ENCODE results near the gene GPSM3.

The GPSM3 gene

GRCh38 chr6:32198345-32198696 lies 5.9 kb upstream of the GPSM3 start:
- Histone ChIP-seq H3K4me2 (ENCODE audit: low read length, poor library complexity, severe bottlenecking) (no peak overlapping the region), H4K91ac (ENCODE audit: low read length) (no peak overlapping the region), H3K36me3 (ENCODE audit: control insufficient read depth in 1 of 2, insufficient read depth in 2 of 2, low read depth in 1 of 2, low read length in 2 of 2) (no peaks in the 10 kb centered on the region), H3K27ac (ENCODE audit: low read length, poor library complexity, severe bottlenecking) (no peak overlapping the region), H2BK120ac (ENCODE audit: low read depth, low read length) (no peak overlapping the region), H2BK12ac (ENCODE audit: low read length in 2 of 2) (no peak overlapping the region), H4K8ac (ENCODE audit: low read length) (no peak overlapping the region), H2AFZ (ENCODE audit: low read depth, low read length) (no peak overlapping the region), H3K79me1 (replicated peaks; ENCODE audit: low read length, poor library complexity, severe bottlenecking) (no peaks in the 10 kb centered on the region), H3K4me3 (ENCODE audit: insufficient read depth in 1 of 2, low read depth in 1 of 2, low read length in 2 of 2) (no peak overlapping the region), H3K18ac (ENCODE audit: low read depth in 1 of 2, low read length in 2 of 2) (no peak overlapping the region), H3K23ac (ENCODE audit: low read length in 2 of 2) (no peak overlapping the region), H2BK15ac (ENCODE audit: low read depth, poor library complexity, severe bottlenecking) (no peak overlapping the region), H3K4ac (ENCODE audit: low read depth in 1 of 2, low read length in 2 of 2) (no peak overlapping the region), H2BK5ac (ENCODE audit: low read depth, low read length, poor library complexity, severe bottlenecking) (no peak overlapping the region), H3K14ac (ENCODE audit: low read length in 2 of 2) (no peak overlapping the region), H2AK5ac (ENCODE audit: low read length, severe bottlenecking) (no peak overlapping the region), H3K9me3 (ENCODE audit: control insufficient read depth, low read length) (no peaks in the 10 kb centered on the region), H3K4me1 (ENCODE audit: control insufficient read depth, insufficient read depth, low read depth, low read length) (peaks cover 12% of the 10 kb centered on the region), H3K27me3 (ENCODE audit: control insufficient read depth in 1 of 2, insufficient read depth in 1 of 2, low read length in 2 of 2) (peaks cover 8 to 21% of the 10 kb centered on the region in 2 experiments), H3K9ac (ENCODE audit: low read length) (no peak overlapping the region)
- no peak for DNase-seq
- 94% methylated on average over 2 of the region's 3 CpGs for WGBS

- H2BK12ac ChIP-seq (ENCODE audit: low read length in 2 of 2): peak overlapping the region in 1 of 2 experiments; percentile 18
- peak; percentile 50 for DNase-seq
- no peak overlapping the region for H3K14ac ChIP-seq (ENCODE audit: low read length in 2 of 2)
- H4K8ac ChIP-seq (ENCODE audit: low read length): peak overlapping the region; percentile 94
- peak overlapping the region; percentile 100 for H3K18ac ChIP-seq (ENCODE audit: low read depth in 1 of 2, low read length in 2 of 2)
- peak overlapping the region; percentile 86 to 95 for H3K4me3 ChIP-seq (ENCODE audit: insufficient read depth in 1 of 2, low read depth in 1 of 2, low read length in 2 of 2)
- H2BK120ac ChIP-seq (ENCODE audit: low read depth, low read length): peak overlapping the region; percentile 11
- H3K9me3 ChIP-seq (ENCODE audit: control insufficient read depth, low read length): no peaks in the 10 kb centered on the region
- H3K4ac ChIP-seq (ENCODE audit: low read depth in 1 of 2, low read length in 2 of 2): peak overlapping the region; percentile 20 to 71
- peaks cover 22% of the 10 kb centered on the region for H3K4me1 ChIP-seq (ENCODE audit: control insufficient read depth, insufficient read depth, low read depth, low read length)
- H3K36me3 ChIP-seq (ENCODE audit: control insufficient read depth in 1 of 2, insufficient read depth in 2 of 2, low read depth in 1 of 2, low read length in 2 of 2): peaks cover 0 to under 1% of the 10 kb centered on the region in 2 experiments
- H3K4me2 ChIP-seq (ENCODE audit: low read length, poor library complexity, severe bottlenecking): peak overlapping the region; percentile 99
- no peak overlapping the region for H3K23ac ChIP-seq (ENCODE audit: low read length in 2 of 2)
- peak overlapping the region; percentile 99 for H3K27ac ChIP-seq (ENCODE audit: low read length, poor library complexity, severe bottlenecking)
- H2AK5ac ChIP-seq (ENCODE audit: low read length, severe bottlenecking): peak overlapping the region; percentile 58
- peaks cover 4% of the 10 kb centered on the region for H3K79me1 ChIP-seq (replicated peaks; ENCODE audit: low read length, poor library complexity, severe bottlenecking)
- no peak overlapping the region for H2BK5ac ChIP-seq (ENCODE audit: low read depth, low read length, poor library complexity, severe bottlenecking)
- H2AFZ ChIP-seq (ENCODE audit: low read depth, low read length): no peak overlapping the region
- peak overlapping the region; percentile 39 for H2BK15ac ChIP-seq (ENCODE audit: low read depth, poor library complexity, severe bottlenecking)
- WGBS: 61% methylated on average over 24 of the region's 28 CpGs
- peak overlapping the region; percentile 98 for H4K91ac ChIP-seq (ENCODE audit: low read length)
- H3K27me3 ChIP-seq (ENCODE audit: control insufficient read depth in 1 of 2, insufficient read depth in 1 of 2, low read length in 2 of 2): peaks cover 6 to 16% of the 10 kb centered on the region in 2 experiments
- H3K9ac ChIP-seq (ENCODE audit: low read length): peak overlapping the region; percentile 99
These were observed 4.5 kb upstream of the GPSM3 start for GRCh38 chr6:32196682-32197616.

- Histone ChIP-seq H2BK12ac (ENCODE audit: low read length in 2 of 2) (peak overlapping the region; percentile 16 to 49), H4K8ac (ENCODE audit: low read length) (peak overlapping the region; percentile 94), H2BK15ac (ENCODE audit: low read depth, poor library complexity, severe bottlenecking) (peak overlapping the region; percentile 39), H3K14ac (ENCODE audit: low read length in 2 of 2) (peak overlapping the region; percentile 68 to 97), H4K91ac (ENCODE audit: low read length) (peak overlapping the region; percentile 98), H3K79me1 (replicated peaks; ENCODE audit: low read length, poor library complexity, severe bottlenecking) (peaks cover 11% of the 10 kb centered on the region), H2AFZ (ENCODE audit: low read depth, low read length) (peak overlapping the region; percentile 94), H2BK120ac (ENCODE audit: low read depth, low read length) (peak overlapping the region; percentile 71), H3K23ac (ENCODE audit: low read length in 2 of 2) (peak overlapping the region; percentile 86 to 92), H2AK5ac (ENCODE audit: low read length, severe bottlenecking) (peak overlapping the region; percentile 63), H2BK5ac (ENCODE audit: low read depth, low read length, poor library complexity, severe bottlenecking) (peak overlapping the region; percentile 91), H3K4ac (ENCODE audit: low read depth in 1 of 2, low read length in 2 of 2) (peak overlapping the region; percentile 98 to 99), H3K9me3 (ENCODE audit: control insufficient read depth, low read length) (no peaks in the 10 kb centered on the region), H3K27ac (ENCODE audit: low read length, poor library complexity, severe bottlenecking) (peak overlapping the region; percentile 99), H3K27me3 (ENCODE audit: control insufficient read depth in 1 of 2, insufficient read depth in 1 of 2, low read length in 2 of 2) (peaks cover 0 to 8% of the 10 kb centered on the region in 2 experiments), H3K4me1 (ENCODE audit: control insufficient read depth, insufficient read depth, low read depth, low read length) (peaks cover 28% of the 10 kb centered on the region), H3K18ac (ENCODE audit: low read depth in 1 of 2, low read length in 2 of 2) (peak overlapping the region; percentile 100), H3K9ac (ENCODE audit: low read length) (peak overlapping the region; percentile 99), H3K36me3 (ENCODE audit: control insufficient read depth in 1 of 2, insufficient read depth in 2 of 2, low read depth in 1 of 2, low read length in 2 of 2) (peaks cover 0 to 4% of the 10 kb centered on the region in 2 experiments), H3K4me2 (ENCODE audit: low read length, poor library complexity, severe bottlenecking) (peak overlapping the region; percentile 99), H3K4me3 (ENCODE audit: insufficient read depth in 1 of 2, low read depth in 1 of 2, low read length in 2 of 2) (peak overlapping the region; percentile 86 to 95)
- WGBS: under 1% methylated on average over 46 of the region's 58 CpGs
- DNase-seq: peak; percentile 91
These were observed 3.6 kb upstream of the GPSM3 start for GRCh38 chr6:32195902-32196681.

- H3K27me3 ChIP-seq (ENCODE audit: control insufficient read depth in 1 of 2, insufficient read depth in 1 of 2, low read length in 2 of 2): peaks cover 0 to 2% of the 10 kb centered on the region in 2 experiments
- WGBS: under 1% methylated on average over 25 of the region's 25 CpGs
- H2BK5ac ChIP-seq (ENCODE audit: low read depth, low read length, poor library complexity, severe bottlenecking): no peak overlapping the region
These were observed 3.1 kb upstream of the GPSM3 start for GRCh38 chr6:32195652-32195901.

More at GRCh38 chr6:32195652-32195901, 3.1 kb upstream of the GPSM3 start:
- Histone ChIP-seq H3K9me3 (ENCODE audit: control insufficient read depth, low read length) (no peaks in the 10 kb centered on the region), H2AFZ (ENCODE audit: low read depth, low read length) (no peak overlapping the region), H3K23ac (ENCODE audit: low read length in 2 of 2) (no peak overlapping the region), H2AK5ac (ENCODE audit: low read length, severe bottlenecking) (no peak overlapping the region), H2BK15ac (ENCODE audit: low read depth, poor library complexity, severe bottlenecking) (no peak overlapping the region), H3K9ac (ENCODE audit: low read length) (peak overlapping the region; percentile 99), H2BK120ac (ENCODE audit: low read depth, low read length) (no peak overlapping the region), H3K4me2 (ENCODE audit: low read length, poor library complexity, severe bottlenecking) (no peak overlapping the region), H4K91ac (ENCODE audit: low read length) (no peak overlapping the region), H4K8ac (ENCODE audit: low read length) (no peak overlapping the region), H3K4me1 (ENCODE audit: control insufficient read depth, insufficient read depth, low read depth, low read length) (peaks cover 33% of the 10 kb centered on the region), H3K18ac (ENCODE audit: low read depth in 1 of 2, low read length in 2 of 2) (no peak overlapping the region), H2BK12ac (ENCODE audit: low read length in 2 of 2) (no peak overlapping the region), H3K14ac (ENCODE audit: low read length in 2 of 2) (no peak overlapping the region), H3K79me1 (replicated peaks; ENCODE audit: low read length, poor library complexity, severe bottlenecking) (peaks cover 12% of the 10 kb centered on the region), H3K4me3 (ENCODE audit: insufficient read depth in 1 of 2, low read depth in 1 of 2, low read length in 2 of 2) (peak overlapping the region; percentile 86 to 95), H3K27ac (ENCODE audit: low read length, poor library complexity, severe bottlenecking) (no peak overlapping the region), H3K4ac (ENCODE audit: low read depth in 1 of 2, low read length in 2 of 2) (no peak overlapping the region), H3K36me3 (ENCODE audit: control insufficient read depth in 1 of 2, insufficient read depth in 2 of 2, low read depth in 1 of 2, low read length in 2 of 2) (peaks cover 0 to 4% of the 10 kb centered on the region in 2 experiments)
- peak; percentile 100 for DNase-seq

Measured in mesenchymal stem cell (in vitro differentiated cells and primary cell).